GM12878 (cell line): ENCODE data around the gene ALKBH2. TPM values are rescaled to one million over a fixed set of nuclear protein-coding genes. Genes with fewer than 3 reads are reported as not detected.

Source experiments
- ATAC-seq: fragments of 200-7000 bp; cut with Tn5 transposase; 3 replicates; pipeline ENCODE4 v1.9.1; 2020; ENCODE audit warnings: mild to moderate bottlenecking, moderate library complexity
- BruUV-seq: library from RNA; stranded (reverse); fragments of 400-500 nt; replicated peaks from 2 replicates; lab custom pipeline; 2021; lab: Mats Ljungman, UMichigan
- CTCF ChIA-PET: fragments of 300-600 bp; sonication (Branson Sonifier 250); formaldehyde crosslinking; extraction: SDS; loops from one replicate; lab custom pipeline; 2021; ENCODE audit warnings: inconsistent platforms; lab: Yijun Ruan, JAX
- POLR2A ChIA-PET: fragments of 350-600 bp; formaldehyde crosslinking; extraction: SDS; loops from one replicate; lab custom pipeline; 2021; ENCODE audit warnings: inconsistent platforms; lab: Charles Lee
- RAD21 ChIA-PET: fragments of 300-600 bp; sonication (Branson Sonifier 250); formaldehyde crosslinking; loops from one replicate; lab custom pipeline; 2023; ENCODE audit warnings: antibody characterized with exemption; ENCODE audit not compliant: unreplicated experiment; lab: Charles Lee
- SMC1A ChIA-PET: fragments of 300-600 bp; sonication (Branson Sonifier 250); formaldehyde crosslinking; loops from one replicate; lab custom pipeline; 2023; ENCODE audit not compliant: unreplicated experiment, uncharacterized antibody; lab: Charles Lee
- DNase-seq: peaks from one replicate; pipeline ENCODE4 v3.0.0-alpha.2; 2011; ENCODE audit warnings: low read depth, low spot score
- FAIRE-seq: peaks from 3 replicates; lab custom pipeline; 2011; peaks lifted over from hg19 to GRCh38; lab: Jason Lieb, UNC
- H2AFZ ChIP-seq: 2 replicates; pipeline ENCODE4 v1.6.0; 2011; ENCODE audit warnings: low read depth, low read length, control low read depth; ENCODE audit not compliant: control insufficient read depth
- H3K27ac ChIP-seq: 2 replicates; pipeline ENCODE4 v1.5.1; 2011; ENCODE audit warnings: control low read depth; ENCODE audit not compliant: control insufficient read depth, insufficient read depth
- H3K27me3 ChIP-seq, 2 experiments: replicated peaks in 1 of 2; 2 replicates each; pipeline versions ENCODE4 v1.6.0 to v1.6.1; 2011; ENCODE audit warnings: low read length in 1 of 2; ENCODE audit not compliant: control insufficient read depth in 2 of 2, insufficient read depth in 2 of 2
- H3K36me3 ChIP-seq, 2 experiments: 2 replicates each; pipeline ENCODE4 v1.5.1; 2011; ENCODE audit warnings: low read length in 1 of 2; ENCODE audit not compliant: control insufficient read depth in 2 of 2, insufficient read depth in 2 of 2
- H3K4me1 ChIP-seq: 2 replicates; pipeline ENCODE4 v1.6.1; 2011; ENCODE audit warnings: mild to moderate bottlenecking, low read length, moderate library complexity, mixed read lengths; ENCODE audit not compliant: control insufficient read depth, insufficient read depth
- H3K4me2 ChIP-seq: 2 replicates; pipeline ENCODE4 v1.6.0; 2011; ENCODE audit warnings: control low read depth; ENCODE audit not compliant: control insufficient read depth, insufficient read depth
- H3K4me3 ChIP-seq: fragments of 200-600 bp; sonication (generic); 2 replicates; pipeline ENCODE4 v1.5.1; 2016
- H3K79me2 ChIP-seq: 2 replicates; pipeline ENCODE4 v1.6.0; 2011; ENCODE audit warnings: low read length; ENCODE audit not compliant: control insufficient read depth, insufficient read depth
- H3K9ac ChIP-seq: 2 replicates; pipeline ENCODE4 v1.8.0; 2011; ENCODE audit warnings: low read length, control low read depth, mixed read lengths; ENCODE audit not compliant: control insufficient read depth, insufficient read depth
- H3K9me3 ChIP-seq: replicated peaks from 3 replicates; pipeline ENCODE4 v1.5.1; 2011; ENCODE audit warnings: mild to moderate bottlenecking, low read length; ENCODE audit not compliant: control insufficient read depth, insufficient read depth
- H4K20me1 ChIP-seq: 2 replicates; pipeline ENCODE4 v1.6.0; 2011; ENCODE audit not compliant: control insufficient read depth, insufficient read depth
- CBX3 ChIP-seq: fragments of 200-600 bp; sonication (generic); IDR thresholded peaks from 2 replicates; pipeline ENCODE4 v1.6.1; 2016; ENCODE audit warnings: low read depth, borderline replicate concordance
- IKZF2 ChIP-seq, 2 experiments: fragments of 450-650 bp; IDR thresholded peaks; 2 replicates each; pipeline ENCODE4 v1.6.1; 2017; ENCODE audit warnings: mild to moderate bottlenecking in 2 of 2, moderate library complexity in 2 of 2
- JUNB ChIP-seq: IDR thresholded peaks from 2 replicates; pipeline ENCODE4 v1.6.1; 2016; ENCODE audit warnings: antibody characterized with exemption, mild to moderate bottlenecking
- SMAD5 ChIP-seq: IDR thresholded peaks from 2 replicates; pipeline ENCODE4 v1.6.1; 2016; ENCODE audit warnings: antibody characterized with exemption, low read depth
- SMARCA5 ChIP-seq: fragments of 450-650 bp; IDR thresholded peaks from 2 replicates; pipeline ENCODE4 v1.6.1; 2017; ENCODE audit warnings: mild to moderate bottlenecking
- STAT3 ChIP-seq: IDR thresholded peaks from 2 replicates; pipeline ENCODE4 v1.6.1; 2011; ENCODE audit warnings: low read depth, low read length, improper control_type of control experiment
- SUPT20H ChIP-seq: IDR thresholded peaks from 2 replicates; pipeline ENCODE4 v1.6.1; 2011; ENCODE audit warnings: low read depth, mild to moderate bottlenecking, low read length, moderate library complexity, borderline replicate concordance; ENCODE audit not compliant: control insufficient read depth
- TCF3 ChIP-seq: IDR thresholded peaks from 2 replicates; pipeline ENCODE4 v1.6.1; 2012; ENCODE audit warnings: low read depth, mild to moderate bottlenecking, low read length, borderline replicate concordance; ENCODE audit not compliant: insufficient read depth
- ZNF217 ChIP-seq: fragments of 450-650 bp; IDR thresholded peaks from 2 replicates; pipeline ENCODE4 v1.6.1; 2017; ENCODE audit warnings: antibody characterized with exemption, mild to moderate bottlenecking
- WGBS: methylation state at CpG from one replicate; pipeline ENCODE4 v1.1.6; 2016; ENCODE audit warnings: low lambda C conversion rate; ENCODE audit not compliant: insufficient replicate concordance, insufficient coverage; ENCODE audit errors: missing lambda C conversion rate; 5-methylcytosine and 5-hydroxymethylcytosine counted together
- in situ Hi-C: fragments of 300-500 bp; cut with MboI; formaldehyde crosslinking; loops from 9 replicates; pipeline ENCODE4 v1.14.3; 2018; ENCODE audit warnings: mixed read lengths
- intact Hi-C: fragments of 100-400 bp; cut with micrococcal nuclease; formaldehyde crosslinking; loops from one replicate; pipeline ENCODE4 v1.14.2; 2022; ENCODE audit not compliant: unreplicated experiment
- polyA plus RNA-seq, 11 experiments: library from polyadenylated mRNA; depleted of rRNA in 4 of 11; unstranded in 6 of 11; stranded (reverse) in 5 of 11; fragments of >200 nt; fragmentation: Nextera tagmentation in 4 of 11; fragmentation: Illumina TruSeq in 1 of 11; extraction: Ambion mirVana in 4 of 11; extraction: Trizol in 1 of 11; gene quantifications; 1 replicate in 1 of 11; 2 replicates in 10 of 11; pipeline versions ENCODE4 v1.2.1 to v1.2.3, GENCODE V29; 2011 to 2016; ENCODE audit warnings: inconsistent platforms in 2 of 11, missing spikeins in 2 of 11, low read depth in 1 of 11
- total RNA-seq, 4 experiments: library from RNA; depleted of rRNA in 3 of 4; stranded (reverse); fragments of >200 nt in 3 of 4; fragmentation: Illumina TruSeq in 1 of 4; extraction: Trizol in 1 of 4; gene quantifications; 2 replicates each; pipeline versions ENCODE4 v1.2.1 to v1.2.3, GENCODE V29; 2013 to 2021

The ALKBH2 gene
- total and polyA plus RNA-seq, 10 of the 15 experiments (the other 5 are each of a cell fraction or from before 2014, with no cell fraction given) = 5.6 to 40.3 (median 31.2) TPM

- Histone ChIP-seq H3K79me2 (no peaks in the 10 kb centered on the region), H3K4me3 (no peak overlapping the region), H2AFZ (no peak overlapping the region), H3K4me1 (no peaks in the 10 kb centered on the region), H4K20me1 (no peaks in the 10 kb centered on the region), H3K9me3 (no peaks in the 10 kb centered on the region), H3K36me3 (no peaks in the 10 kb centered on the region), H3K27me3 (no peaks in the 10 kb centered on the region), H3K4me2 (no peak overlapping the region), H3K9ac (no peak overlapping the region), H3K27ac (no peak overlapping the region)
- BruUV-seq = no TSS peak
- ChIA-PET POLR2A (no interaction called here), SMC1A (no interaction called here), CTCF (interaction anchor here (0.5 to 2.3 kb wide), 4 partner anchors 11 to 19 kb away, joined by 3 to 5 read pairs (median 3); no protein-coding TSS in a partner anchor), RAD21 (no interaction called here)
- ATAC-seq (no peak), DNase-seq (no peak), FAIRE-seq (no peak)
- intact Hi-C loops = loop anchor here (10.0 kb wide), 1 partner anchor 253 kb away; no protein-coding TSS in a partner anchor
- in situ Hi-C loops = no loop called here
- TF ChIP-seq ZNF217 (no peak), JUNB (no peak), SUPT20H (no peak), STAT3 (no peak), TCF3 (no peak), IKZF2 (IDR thresholded peaks at IDR 0.05) (no peak), SMAD5 (no peak), CBX3 (no peak), SMARCA5 (no peak)
- 23% methylated on average over 24 of the region's 24 CpGs for WGBS
Observed at GRCh38 chr12:109131154-109132050, 38.1 kb upstream of the ALKBH2 start.
